Ascending aorta (tissue), 2 donors: ENCODE measurements around the gene UBB. TPM values are rescaled to one million over a fixed set of nuclear protein-coding genes. Genes with fewer than 3 reads are reported as not detected.
A peak's percentile ranks its signal among the peaks of the same experiment; 100 is the strongest.

Experiments
- DNase-seq, 2 donors: peaks; one replicate each; pipeline ENCODE4 v3.0.0-alpha.2; 2019; ENCODE audit warnings: low spot score in 2 of 2
- H3K27ac ChIP-seq, 2 donors: fragments of 200-600 bp; sonication (generic); one replicate each; pipeline ENCODE4 v1.5.1; 2016 to 2017; ENCODE audit warnings: mild to moderate bottlenecking in 1 of 2
- H3K27me3 ChIP-seq: fragments of 200-600 bp; sonication (generic); one replicate; pipeline ENCODE4 v1.5.1; 2017
- H3K36me3 ChIP-seq, 2 donors: fragments of 200-600 bp; sonication (generic); one replicate each; pipeline ENCODE4 v1.5.1; 2016
- H3K4me1 ChIP-seq, 2 donors: fragments of 200-600 bp; sonication (generic); one replicate each; pipeline ENCODE4 v1.5.1; 2016 to 2017; ENCODE audit warnings: mild to moderate bottlenecking in 1 of 2
- H3K4me3 ChIP-seq, 2 donors: fragments of 200-600 bp; sonication (generic); one replicate each; pipeline ENCODE4 v1.5.1; 2016 to 2017; ENCODE audit warnings: mild to moderate bottlenecking in 1 of 2
- H3K9me3 ChIP-seq, 2 donors: fragments of 200-600 bp; sonication (generic); one replicate each; pipeline ENCODE4 v1.5.1; 2016
- CTCF ChIP-seq, 3 experiments: fragments of 200-600 bp in 2 of 3; fragments of 450-650 bp in 1 of 3; sonication (generic) in 2 of 3; IDR thresholded peaks; one replicate each; pipeline ENCODE4 v1.5.1; 2016 to 2019; ENCODE audit warnings: antibody characterized with exemption in 3 of 3, mild to moderate bottlenecking in 1 of 3, moderate library complexity in 1 of 3
- intact Hi-C: fragments of 100-400 bp; cut with DNase I; formaldehyde crosslinking; loops from one replicate; pipeline ENCODE4 v1.15.1; 2023
- total RNA-seq: library from RNA; depleted of rRNA; stranded (reverse); fragments of >200 nt; gene quantifications from one replicate; pipeline ENCODE4 v1.1.0, GENCODE V29; 2016

Gene UBB
- total RNA-seq = 615 TPM

- DNase-seq = peak; percentile 92 to 97
- Histone ChIP-seq H3K27ac (peak within 1 kb of the TSS; percentile 90 to 94), H3K27me3 (no peaks in the 10 kb centered on the region), H3K36me3 (peaks cover 15 to 28% of the 10 kb centered on the region in 2 donors), H3K9me3 (no peaks in the 10 kb centered on the region), H3K4me1 (peaks cover 8 to 15% of the 10 kb centered on the region in 2 donors), H3K4me3 (peak within 1 kb of the TSS; percentile 82 to 83)
- TF ChIP-seq CTCF (IDR thresholded peaks at IDR 0.05) = no peak
- intact Hi-C loops = loop anchor here (1.0 to 5.0 kb wide), 3 partner anchors 38 to 141 kb away; no protein-coding TSS in a partner anchor
These were observed at the start of gene UBB for GRCh38 chr17:16380640-16381495. Gene UBB, plus strand, starts transcription at chr17:16381091. Its CDS starts 817 bp downstream, at chr17:16381908.

GRCh38 chr17:16338391-16338790 lies 42.5 kb upstream of the UBB start:
- no peak for TF ChIP-seq CTCF (IDR thresholded peaks at IDR 0.05)
- no peaks in the 10 kb centered on the region for H3K4me1 ChIP-seq
- DNase-seq = no peak
- intact Hi-C loops = no loop called here
- no peak overlapping the region for H3K27ac ChIP-seq
- H3K36me3 ChIP-seq = peaks cover 9 to 10% of the 10 kb centered on the region in 2 donors
- H3K9me3 ChIP-seq = no peaks in the 10 kb centered on the region
- no peaks in the 10 kb centered on the region for H3K27me3 ChIP-seq
- H3K4me3 ChIP-seq = no peak overlapping the region

- H3K4me1 ChIP-seq = no peaks in the 10 kb centered on the region
- H3K36me3 ChIP-seq = peaks cover 13 to 19% of the 10 kb centered on the region in 2 donors
- no peak overlapping the region for H3K27ac ChIP-seq
- no peak for DNase-seq
- H3K9me3 ChIP-seq = no peaks in the 10 kb centered on the region
- no peaks in the 10 kb centered on the region for H3K27me3 ChIP-seq
- intact Hi-C loops = no loop called here
- no peak overlapping the region for H3K4me3 ChIP-seq
- no peak for TF ChIP-seq CTCF (IDR thresholded peaks at IDR 0.05)
These were observed 41.5 kb upstream of the UBB start for GRCh38 chr17:16339402-16339801.

GRCh38 chr17:16339959-16340358 lies 40.9 kb upstream of the UBB start:
- no peak overlapping the region for H3K4me3 ChIP-seq
- H3K36me3 ChIP-seq = peaks cover 13 to 20% of the 10 kb centered on the region in 2 donors
- no peak for DNase-seq

GRCh38 chr17:16342979-16343378 lies 37.9 kb upstream of the UBB start:
- Histone ChIP-seq H3K36me3 (peaks cover 13 to 24% of the 10 kb centered on the region in 2 donors), H3K27ac (peak overlapping the region in 1 of 2 donors; percentile 27), H3K9me3 (no peaks in the 10 kb centered on the region), H3K4me1 (no peaks in the 10 kb centered on the region), H3K4me3 (no peak overlapping the region), H3K27me3 (no peaks in the 10 kb centered on the region)
- intact Hi-C loops = no loop called here
- DNase-seq = no peak
- TF ChIP-seq CTCF (IDR thresholded peaks at IDR 0.05) = no peak

More at GRCh38 chr17:16339959-16340358, 40.9 kb upstream of the UBB start:
- no peak for TF ChIP-seq CTCF (IDR thresholded peaks at IDR 0.05)
- Histone ChIP-seq H3K4me1 (no peaks in the 10 kb centered on the region), H3K27ac (no peak overlapping the region), H3K27me3 (no peaks in the 10 kb centered on the region), H3K9me3 (no peaks in the 10 kb centered on the region)
- intact Hi-C loops = no loop called here
